AG09319 (cell line): ENCODE data around the gene RAB3GAP1.

Experiments used
- DNase-seq: peaks from one replicate; pipeline ENCODE4 v3.0.0-alpha.2; 2010; ENCODE audit warnings: low read depth; ENCODE audit errors: extremely low read depth
- TF ChIP-seq, protein P1 (sequence below): IDR thresholded peaks from 2 replicates; pipeline ENCODE4 v1.5.1; 2011; ENCODE audit warnings: low read depth, mild to moderate bottlenecking, inconsistent platforms, low read length, moderate library complexity

The RAB3GAP1 gene

DNA sequence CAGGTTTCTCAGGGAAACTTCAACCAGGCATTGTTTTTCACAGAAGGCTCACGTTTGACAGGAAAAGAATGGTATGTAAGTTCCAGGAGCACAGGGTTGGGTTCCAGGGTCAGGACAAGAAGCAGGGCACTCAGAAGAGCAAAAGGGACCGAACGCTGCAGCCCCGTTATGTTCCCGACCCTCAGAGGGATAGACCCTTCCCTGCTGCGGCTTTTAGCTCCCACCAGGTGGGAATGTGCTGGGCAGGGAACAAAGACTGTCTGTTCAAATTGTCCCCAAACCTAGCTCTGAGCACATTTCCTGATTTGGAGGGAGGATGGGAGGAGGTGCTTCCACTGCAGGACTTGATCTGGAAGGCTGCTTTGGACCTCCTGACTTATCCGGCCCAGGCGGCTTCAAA, 130.1 kb downstream of the RAB3GAP1 start:
- DNase-seq: no peak
- TF ChIP-seq, protein P1, sequence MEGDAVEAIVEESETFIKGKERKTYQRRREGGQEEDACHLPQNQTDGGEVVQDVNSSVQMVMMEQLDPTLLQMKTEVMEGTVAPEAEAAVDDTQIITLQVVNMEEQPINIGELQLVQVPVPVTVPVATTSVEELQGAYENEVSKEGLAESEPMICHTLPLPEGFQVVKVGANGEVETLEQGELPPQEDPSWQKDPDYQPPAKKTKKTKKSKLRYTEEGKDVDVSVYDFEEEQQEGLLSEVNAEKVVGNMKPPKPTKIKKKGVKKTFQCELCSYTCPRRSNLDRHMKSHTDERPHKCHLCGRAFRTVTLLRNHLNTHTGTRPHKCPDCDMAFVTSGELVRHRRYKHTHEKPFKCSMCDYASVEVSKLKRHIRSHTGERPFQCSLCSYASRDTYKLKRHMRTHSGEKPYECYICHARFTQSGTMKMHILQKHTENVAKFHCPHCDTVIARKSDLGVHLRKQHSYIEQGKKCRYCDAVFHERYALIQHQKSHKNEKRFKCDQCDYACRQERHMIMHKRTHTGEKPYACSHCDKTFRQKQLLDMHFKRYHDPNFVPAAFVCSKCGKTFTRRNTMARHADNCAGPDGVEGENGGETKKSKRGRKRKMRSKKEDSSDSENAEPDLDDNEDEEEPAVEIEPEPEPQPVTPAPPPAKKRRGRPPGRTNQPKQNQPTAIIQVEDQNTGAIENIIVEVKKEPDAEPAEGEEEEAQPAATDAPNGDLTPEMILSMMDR: no peak

DNA sequence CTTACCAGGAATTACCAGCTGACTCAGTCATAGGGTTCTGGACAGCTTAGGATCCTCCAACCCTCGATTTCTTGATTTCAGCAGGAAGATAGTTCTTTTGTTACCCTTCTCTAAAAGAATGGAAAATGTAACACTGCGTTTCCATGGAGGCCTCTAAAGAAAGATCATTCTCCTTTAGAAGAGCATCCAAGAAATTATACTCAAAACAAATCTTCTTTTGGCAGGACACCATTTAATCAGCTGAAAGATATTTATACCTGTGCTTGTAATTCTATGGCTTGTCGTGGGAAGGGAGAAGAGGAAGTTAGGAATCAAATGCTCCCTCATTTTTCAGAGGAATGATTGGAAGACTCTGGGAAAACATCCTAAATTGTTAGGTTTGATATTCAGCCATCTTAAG, 130.5 kb downstream of the RAB3GAP1 start:
- TF ChIP-seq, protein P1: no peak

DNA sequence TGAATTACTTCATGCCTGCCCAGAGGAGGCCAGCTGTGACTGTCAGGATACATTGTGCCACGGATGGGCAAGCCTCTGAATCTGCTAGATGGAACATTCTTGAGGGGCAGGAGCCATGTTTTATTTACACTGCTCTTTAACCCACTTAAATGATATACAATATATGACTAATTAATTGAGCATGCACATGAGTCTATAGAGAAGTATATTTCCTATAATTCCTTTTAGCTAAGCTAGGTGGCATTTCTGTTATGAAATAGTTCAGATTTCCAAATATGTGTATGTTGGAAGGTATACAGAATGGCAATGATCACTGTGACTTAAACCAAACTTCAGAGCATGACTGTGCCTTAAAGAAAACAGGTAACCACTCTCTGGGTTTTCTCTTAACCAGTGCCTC, 131.7 kb downstream of the RAB3GAP1 start:
- DNase-seq: no peak
- TF ChIP-seq, protein P1: no peak

More for the DNA sequence above, 130.5 kb downstream of the RAB3GAP1 start:
- no peak for DNase-seq

DNA sequence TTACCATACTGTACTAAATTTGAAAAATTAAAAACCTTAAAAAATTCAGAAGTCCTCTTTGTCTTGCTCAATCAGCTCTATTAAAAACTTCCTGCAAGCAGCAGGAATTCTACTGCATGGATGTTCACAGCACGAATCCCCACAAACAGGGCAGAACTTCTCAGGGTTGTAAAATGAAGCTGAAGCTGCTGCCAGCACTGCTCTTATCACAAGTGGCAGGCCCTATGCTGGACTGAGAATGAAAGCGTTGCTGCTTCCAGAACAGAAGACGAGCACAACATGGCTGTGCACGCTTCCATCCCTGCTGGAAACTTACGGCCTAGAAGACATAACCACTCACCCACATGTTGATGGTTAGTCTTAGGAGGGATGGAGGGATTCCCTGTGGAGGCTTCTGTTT, 134.0 kb downstream of the RAB3GAP1 start:
- TF ChIP-seq, protein P1: no peak

DNA sequence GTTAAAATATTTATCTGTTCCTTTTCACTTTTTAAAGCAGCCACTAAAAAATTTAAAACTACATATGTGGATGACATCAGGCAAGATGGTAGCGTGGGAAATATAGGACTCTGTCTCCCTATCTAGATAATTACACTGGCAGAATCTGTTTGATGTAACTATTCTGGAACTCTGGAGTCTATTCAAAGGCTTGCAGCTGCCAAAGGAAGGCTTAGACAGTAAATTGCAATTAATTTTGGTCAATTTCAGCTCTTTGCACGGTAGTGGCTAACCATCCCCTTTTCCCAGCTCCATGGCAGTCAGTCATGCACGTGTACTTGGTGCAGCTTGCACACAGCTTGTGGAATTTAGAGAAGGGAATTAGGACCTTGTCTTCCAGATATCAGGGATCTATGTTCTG, 135.2 kb downstream of the RAB3GAP1 start:
- DNase-seq: no peak

More for the DNA sequence above, 134.0 kb downstream of the RAB3GAP1 start:
- DNase-seq: no peak

DNA sequence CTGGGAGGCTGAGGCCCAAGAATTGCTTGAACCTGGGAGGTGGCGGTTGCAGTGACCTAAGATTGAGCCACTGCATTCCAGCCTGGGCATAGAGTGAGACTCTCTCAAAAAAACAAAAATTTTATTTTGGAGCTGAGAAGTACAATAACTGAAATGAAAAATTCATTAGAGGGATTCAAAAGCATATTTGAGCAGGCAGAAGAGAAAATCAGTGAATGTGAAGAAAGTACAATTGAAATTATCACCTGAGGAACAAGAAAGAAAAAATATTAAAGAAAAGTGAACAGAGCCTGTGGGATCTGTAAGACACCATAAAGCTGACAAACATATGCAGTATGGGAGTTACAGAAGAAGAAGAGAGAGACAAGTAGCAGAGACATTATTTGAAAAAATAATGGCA, 137.1 kb downstream of the RAB3GAP1 start:
- TF ChIP-seq, protein P1: no peak
- DNase-seq: no peak

More for the DNA sequence above, 135.2 kb downstream of the RAB3GAP1 start:
- TF ChIP-seq, protein P1: no peak

DNA sequence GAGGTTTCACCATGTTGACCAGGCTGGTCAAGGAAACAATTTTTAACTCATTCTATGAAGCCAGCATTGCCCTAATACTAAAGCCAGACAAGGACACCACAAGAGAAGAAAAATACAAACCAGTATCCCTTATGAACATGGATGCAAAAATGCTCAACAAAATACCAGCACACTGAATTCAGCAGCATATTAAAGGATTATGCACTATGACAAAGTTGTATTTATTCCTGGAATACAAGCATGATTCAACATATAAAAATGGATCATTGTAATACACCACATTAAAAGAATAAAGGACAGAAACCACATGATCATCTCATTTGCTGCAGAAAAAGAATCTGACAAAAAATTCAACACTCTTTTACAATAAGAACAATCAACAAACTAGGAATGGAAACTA, 138.7 kb downstream of the RAB3GAP1 start:
- TF ChIP-seq, protein P1: no peak
- no peak for DNase-seq
